ENCODE results near the gene ADAM10. TPM values are rescaled to one million over a fixed set of nuclear protein-coding genes. Genes with fewer than 3 reads are reported as not detected.

ADAM10 gene
- 10 to 100 TPM; 74.5 to 82.0 TPM for total RNA-seq

- Mint-ChIP-seq H3K4me1 (peaks cover 36% of the 10 kb centered on the region), H3K27ac (peak within 1 kb of the TSS; percentile 93), H3K36me3 (ENCODE audit: low read depth) (peaks cover 8% of the 10 kb centered on the region), H3K4me3 (peak within 1 kb of the TSS; percentile 80), H3K9me3 (ENCODE audit: low read depth) (no peaks in the 10 kb centered on the region), H3K27me3 (no peaks in the 10 kb centered on the region)
- ATAC-seq (peak; percentile 95), DNase-seq (peak; percentile 99)
- ChIA-PET POLR2A (interaction anchor here (0.5 to 1.9 kb wide), 4 partner anchors 19 to 168 kb away, joined by 3 to 42 read pairs (median 8); partner anchors contain the start of gene MINDY2), CTCF (interaction anchor here (0.6 to 2.0 kb wide), 11 partner anchors 9 to 942 kb away, joined by 3 to 25 read pairs (median 4); partner anchors contain the start of gene MINDY2)
- intact Hi-C loops (cut with DNase I, micrococcal nuclease), result loop anchor here (1.0 to 5.0 kb wide), 7 partner anchors 22 to 908 kb away; partner anchors contain the start of genes MINDY2 (in 2 of the 2), SLTM (in 2 of the 2) and GTF2A2 (in 1 of the 2)
Observed at GRCh38 chr15:58749532-58750337, at the start of gene ADAM10. Gene ADAM10 (minus strand): TSS chr15:58749707. CDS start chr15:58749534, 173 bp downstream.

DNA sequence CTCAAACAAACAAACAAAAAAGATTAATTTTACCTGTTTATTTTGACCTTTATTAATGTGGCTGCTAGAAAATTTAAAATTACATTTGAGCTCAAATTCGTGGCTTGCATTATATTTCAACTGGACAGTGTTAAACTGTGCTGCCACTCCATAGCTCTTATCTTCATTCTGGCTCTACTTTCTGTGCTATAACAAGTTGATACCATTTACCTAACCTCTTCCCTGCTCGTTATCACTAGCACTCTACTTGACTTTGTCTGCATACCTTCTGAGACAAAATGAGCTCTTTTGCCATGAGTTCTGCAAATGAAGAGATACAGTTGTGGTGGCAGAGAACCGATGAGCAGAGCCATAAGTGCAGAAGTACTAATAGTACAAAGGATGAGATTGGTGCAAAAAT, 48.0 kb upstream of the ADAM10 start:
- Mint-ChIP-seq H3K4me1 (peaks cover 20% of the 10 kb centered on the region), H3K4me3 (no peak overlapping the region), H3K36me3 (ENCODE audit: low read depth) (peaks cover 4% of the 10 kb centered on the region), H3K9me3 (ENCODE audit: low read depth) (peaks cover 2% of the 10 kb centered on the region), H3K27me3 (no peaks in the 10 kb centered on the region), H3K27ac (no peak overlapping the region)
- no peak for ATAC-seq
- no peak for DNase-seq
- POLR2A ChIA-PET, result interaction anchor here (0.6 kb wide), 1 partner anchor 56 kb away, joined by 8 read pairs; no protein-coding TSS in a partner anchor
- CTCF ChIA-PET, result no interaction called here
- intact Hi-C loops (cut with DNase I, micrococcal nuclease), result no loop called here

- H3K27me3 Mint-ChIP-seq, result no peaks in the 10 kb centered on the region
- H3K27ac Mint-ChIP-seq, result no peak overlapping the region
- peaks cover 2% of the 10 kb centered on the region for H3K9me3 Mint-ChIP-seq (ENCODE audit: low read depth)
- peaks cover 9% of the 10 kb centered on the region for H3K36me3 Mint-ChIP-seq (ENCODE audit: low read depth)
- ATAC-seq (peak; percentile 65), DNase-seq (peak; percentile 14)
- POLR2A ChIA-PET, result no interaction called here
- intact Hi-C loops (cut with DNase I, micrococcal nuclease), result no loop called here
- H3K4me3 Mint-ChIP-seq, result no peak overlapping the region
- CTCF ChIA-PET, result interaction anchor here (1.0 kb wide), 1 partner anchor 10 kb away, joined by 4 read pairs; no protein-coding TSS in a partner anchor
- H3K4me1 Mint-ChIP-seq, result peaks cover 20% of the 10 kb centered on the region
Observed at GRCh38 chr15:58795825-58796224, 46.3 kb upstream of the ADAM10 start.

DNA sequence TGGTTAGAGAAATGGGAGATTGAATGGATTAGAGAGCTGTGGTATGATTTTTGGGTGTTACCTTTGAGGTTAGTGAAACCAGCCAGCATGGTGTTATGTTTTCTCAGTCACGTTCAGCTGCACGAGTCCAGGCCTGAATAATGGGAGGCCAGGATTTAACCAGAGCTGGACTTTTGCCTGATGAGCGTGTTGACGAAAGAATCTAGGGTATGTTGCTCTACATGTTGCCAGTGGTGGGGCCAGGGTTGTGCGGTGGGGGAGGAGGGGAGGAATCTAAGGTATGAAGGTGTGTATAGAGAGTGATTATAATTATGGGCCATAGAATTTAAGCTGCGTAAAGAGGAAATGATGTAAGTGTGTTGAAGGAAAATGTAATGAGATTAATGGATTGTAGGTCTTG, 44.4 kb upstream of the ADAM10 start:
- peaks cover 2% of the 10 kb centered on the region for H3K9me3 Mint-ChIP-seq (ENCODE audit: low read depth)
- no peaks in the 10 kb centered on the region for H3K27me3 Mint-ChIP-seq
- ChIA-PET CTCF (interaction anchor here (0.7 kb wide), 1 partner anchor 8 kb away, joined by 4 read pairs; no protein-coding TSS in a partner anchor), POLR2A (no interaction called here)
- H3K27ac Mint-ChIP-seq, result no peak overlapping the region
- peaks cover 15% of the 10 kb centered on the region for H3K36me3 Mint-ChIP-seq (ENCODE audit: low read depth)
- intact Hi-C loops (cut with DNase I, micrococcal nuclease), result no loop called here
- no peak for DNase-seq
- H3K4me1 Mint-ChIP-seq, result peaks cover 13% of the 10 kb centered on the region
- no peak for ATAC-seq
- no peak overlapping the region for H3K4me3 Mint-ChIP-seq

DNA sequence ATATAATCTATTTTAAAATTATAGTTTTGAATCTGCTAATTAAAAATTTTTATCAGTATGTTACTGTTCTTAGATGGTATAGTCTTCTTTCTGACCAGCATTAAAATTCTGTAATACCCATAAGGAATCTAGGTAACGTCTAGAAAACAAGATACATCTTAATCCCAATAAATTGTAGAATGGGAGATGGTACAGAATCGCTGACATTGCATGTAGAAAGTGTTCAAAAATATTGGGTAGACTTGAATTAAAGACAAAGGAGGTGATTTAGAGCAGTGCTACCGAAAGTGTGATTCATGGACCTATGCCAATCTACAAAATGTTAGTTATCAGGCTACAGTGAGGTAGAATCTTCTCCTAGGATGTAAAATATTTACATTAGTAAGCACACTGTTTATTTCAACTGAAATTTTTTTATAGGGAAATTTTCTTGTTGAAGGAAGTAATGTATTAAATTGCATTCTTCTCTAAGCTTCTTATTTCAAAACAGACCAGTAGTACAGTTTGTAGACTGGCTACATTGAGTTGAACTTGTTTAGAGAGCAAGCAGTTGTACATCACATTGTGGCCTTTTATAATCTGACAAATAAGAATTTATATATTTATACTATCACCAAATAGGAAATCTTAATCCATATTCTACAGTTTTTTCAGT, 38.7 kb upstream of the ADAM10 start:
- ATAC-seq (no peak), DNase-seq (no peak)
- H3K4me3 Mint-ChIP-seq, result no peak overlapping the region
- H3K36me3 Mint-ChIP-seq (ENCODE audit: low read depth), result peaks cover 17% of the 10 kb centered on the region
- CTCF ChIA-PET, result no interaction called here
- H3K27me3 Mint-ChIP-seq, result no peaks in the 10 kb centered on the region
- H3K4me1 Mint-ChIP-seq, result no peaks in the 10 kb centered on the region
- POLR2A ChIA-PET, result no interaction called here
- H3K27ac Mint-ChIP-seq, result no peak overlapping the region
- no peaks in the 10 kb centered on the region for H3K9me3 Mint-ChIP-seq (ENCODE audit: low read depth)
- intact Hi-C loops (cut with DNase I, micrococcal nuclease), result no loop called here

GRCh38 chr15:58785355-58785754, 35.8 kb upstream of the ADAM10 start:
- H3K36me3 Mint-ChIP-seq (ENCODE audit: low read depth), result peaks cover 5% of the 10 kb centered on the region
- ChIA-PET POLR2A (no interaction called here), CTCF (no interaction called here)
- H3K4me1 Mint-ChIP-seq, result no peaks in the 10 kb centered on the region
- intact Hi-C loops (cut with DNase I, micrococcal nuclease), result no loop called here
- DNase-seq, result no peak
- no peak overlapping the region for H3K4me3 Mint-ChIP-seq
- no peak overlapping the region for H3K27ac Mint-ChIP-seq
- no peak for ATAC-seq
- no peaks in the 10 kb centered on the region for H3K9me3 Mint-ChIP-seq (ENCODE audit: low read depth)
- no peaks in the 10 kb centered on the region for H3K27me3 Mint-ChIP-seq

DNA sequence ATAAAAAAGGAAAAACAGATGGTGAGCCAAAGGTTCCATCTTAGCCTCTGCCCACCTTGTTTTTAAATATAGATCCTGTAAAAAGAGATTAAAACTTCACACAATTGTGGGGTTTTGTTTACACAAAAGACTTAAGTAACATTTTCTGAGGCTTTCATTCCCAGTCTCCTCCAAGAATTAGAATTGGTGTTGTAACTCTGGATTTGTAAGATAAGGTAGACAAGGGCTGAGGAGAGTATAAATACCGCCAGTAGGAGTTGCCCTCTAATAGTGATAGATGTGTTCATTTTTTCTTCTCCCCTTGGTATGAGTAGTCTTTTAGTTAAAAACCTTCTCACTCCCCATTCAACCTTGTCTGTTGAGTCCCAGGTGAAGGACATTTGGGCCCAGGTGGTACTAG, 30.0 kb upstream of the ADAM10 start:
- H3K27ac Mint-ChIP-seq, result no peak overlapping the region
- H3K4me3 Mint-ChIP-seq, result no peak overlapping the region
- DNase-seq, result no peak
- peaks cover 2% of the 10 kb centered on the region for H3K36me3 Mint-ChIP-seq (ENCODE audit: low read depth)
- ChIA-PET CTCF (interaction anchor here (2.1 kb wide), 1 partner anchor 9 kb away, joined by 6 read pairs; no protein-coding TSS in a partner anchor), POLR2A (no interaction called here)
- intact Hi-C loops (cut with DNase I, micrococcal nuclease), result no loop called here
- ATAC-seq, result no peak
- H3K27me3 Mint-ChIP-seq, result no peaks in the 10 kb centered on the region
- H3K4me1 Mint-ChIP-seq, result peaks cover 7% of the 10 kb centered on the region
- H3K9me3 Mint-ChIP-seq (ENCODE audit: low read depth), result no peaks in the 10 kb centered on the region

DNA sequence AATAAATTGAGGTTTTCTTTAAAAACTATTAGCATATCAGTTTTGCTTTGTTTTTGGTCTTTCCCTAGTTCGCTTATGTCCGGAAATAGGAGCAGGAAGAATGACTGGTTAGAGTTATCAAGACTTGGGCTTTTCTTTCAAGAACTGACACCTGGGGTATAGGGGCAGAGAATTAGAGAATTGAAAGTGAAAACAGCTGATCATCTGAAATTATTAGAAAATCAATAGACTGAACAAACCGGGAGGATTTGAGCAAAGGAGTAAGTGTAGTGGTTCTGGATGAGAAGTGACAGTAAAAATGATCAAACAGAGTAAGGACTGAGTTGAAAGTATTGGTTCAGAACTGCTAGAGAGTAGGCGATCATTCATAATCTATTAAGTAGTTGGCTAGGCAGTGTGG, 27.6 kb upstream of the ADAM10 start:
- no peak for DNase-seq
- H3K4me3 Mint-ChIP-seq, result no peak overlapping the region
- peaks cover 2% of the 10 kb centered on the region for H3K36me3 Mint-ChIP-seq (ENCODE audit: low read depth)
- ChIA-PET CTCF (no interaction called here), POLR2A (no interaction called here)
- no peak for ATAC-seq
- H3K27ac Mint-ChIP-seq, result no peak overlapping the region
- no peaks in the 10 kb centered on the region for H3K27me3 Mint-ChIP-seq
- H3K4me1 Mint-ChIP-seq, result peaks cover 7% of the 10 kb centered on the region
- intact Hi-C loops (cut with DNase I, micrococcal nuclease), result no loop called here
- no peaks in the 10 kb centered on the region for H3K9me3 Mint-ChIP-seq (ENCODE audit: low read depth)

- Mint-ChIP-seq H3K4me3 (no peak overlapping the region), H3K4me1 (peaks cover 12% of the 10 kb centered on the region), H3K27me3 (no peaks in the 10 kb centered on the region), H3K36me3 (ENCODE audit: low read depth) (peaks cover 2% of the 10 kb centered on the region), H3K9me3 (ENCODE audit: low read depth) (no peaks in the 10 kb centered on the region), H3K27ac (no peak overlapping the region)
- DNase-seq, result no peak
- ATAC-seq, result no peak
- ChIA-PET CTCF (no interaction called here), POLR2A (no interaction called here)
- intact Hi-C loops (cut with DNase I, micrococcal nuclease), result no loop called here
Observed at GRCh38 chr15:58775402-58775801, 25.9 kb upstream of the ADAM10 start.

GRCh38 chr15:58773024-58773423, 23.5 kb upstream of the ADAM10 start:
- H3K9me3 Mint-ChIP-seq (ENCODE audit: low read depth), result no peaks in the 10 kb centered on the region
- ChIA-PET CTCF (interaction anchor here (0.5 kb wide), 1 partner anchor 79 kb away, joined by 3 read pairs; no protein-coding TSS in a partner anchor), POLR2A (interaction anchor here (0.7 kb wide), 1 partner anchor 23 kb away, joined by 13 read pairs; the partner anchor contains the start of gene ADAM10)
- H3K4me1 Mint-ChIP-seq, result peaks cover 17% of the 10 kb centered on the region
- no peaks in the 10 kb centered on the region for H3K36me3 Mint-ChIP-seq (ENCODE audit: low read depth)
- intact Hi-C loops (cut with DNase I, micrococcal nuclease), result loop anchor here in 1 of 2 experiments (5.0 kb wide), 2 partner anchors 256 to 1066 kb away; partner anchors contain the start of gene POLR2M
- H3K27ac Mint-ChIP-seq, result no peak overlapping the region
- H3K4me3 Mint-ChIP-seq, result no peak overlapping the region
- DNase-seq (no peak), ATAC-seq (no peak)
- H3K27me3 Mint-ChIP-seq, result no peaks in the 10 kb centered on the region

DNA sequence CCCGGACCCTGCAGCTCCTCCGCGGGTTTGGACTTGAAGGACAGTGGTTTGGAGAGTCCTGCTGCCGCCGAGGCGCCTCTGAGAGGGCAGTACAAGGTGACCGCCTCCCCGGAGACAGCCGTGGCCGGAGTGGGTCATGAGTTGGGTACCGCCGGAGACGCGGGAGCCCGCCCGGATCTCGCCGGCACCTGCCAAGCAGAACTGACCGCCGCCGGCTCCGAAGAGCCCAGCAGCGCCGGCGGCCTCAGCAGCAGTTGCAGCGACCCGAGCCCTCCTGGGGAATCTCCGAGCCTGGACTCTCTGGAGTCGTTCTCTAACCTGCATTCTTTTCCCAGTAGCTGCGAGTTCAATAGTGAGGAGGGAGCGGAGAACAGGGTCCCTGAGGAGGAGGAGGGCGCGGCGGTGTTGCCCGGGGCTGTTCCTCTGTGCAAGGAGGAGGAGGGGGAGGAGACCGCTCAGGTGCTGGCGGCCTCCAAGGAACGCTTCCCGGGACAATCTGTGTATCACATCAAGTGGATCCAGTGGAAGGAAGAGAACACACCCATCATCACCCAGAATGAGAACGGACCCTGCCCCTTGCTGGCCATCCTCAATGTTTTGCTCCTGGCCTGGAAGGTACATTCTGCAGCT, 22.2 kb upstream of the ADAM10 start:
- ChIA-PET CTCF (interaction anchor here (0.7 to 2.9 kb wide), 8 partner anchors 11 to 210 kb away, joined by 3 to 25 read pairs (median 4); partner anchors contain the start of gene ADAM10), POLR2A (interaction anchor here (1.2 to 1.7 kb wide), 3 partner anchors 22 to 440 kb away, joined by 5 to 42 read pairs (median 8); partner anchors contain the start of genes ADAM10 and SLTM)
- no peaks in the 10 kb centered on the region for H3K9me3 Mint-ChIP-seq (ENCODE audit: low read depth)
- H3K27me3 Mint-ChIP-seq, result no peaks in the 10 kb centered on the region
- H3K27ac Mint-ChIP-seq, result peak overlapping the region; percentile 87
- intact Hi-C loops (cut with DNase I, micrococcal nuclease), result loop anchor here (1.0 to 5.0 kb wide), 7 partner anchors 21 to 1064 kb away; partner anchors contain the start of genes SLTM (in 2 of the 2), ADAM10 (in 1 of the 2), POLR2M (in 1 of the 2) and RNF111 (in 1 of the 2)
- no peaks in the 10 kb centered on the region for H3K36me3 Mint-ChIP-seq (ENCODE audit: low read depth)
- peak; percentile 48 for DNase-seq
- no peak for ATAC-seq
- no peak overlapping the region for H3K4me3 Mint-ChIP-seq
- H3K4me1 Mint-ChIP-seq, result peaks cover 12% of the 10 kb centered on the region

All from activated CD4-positive, alpha-beta T cell treated with anti-CD3 and anti-CD28 coated beads for 36 hours (primary cell).